Measurements from ENCODE around the gene VSIG4. TPM values are rescaled to one million over a fixed set of nuclear protein-coding genes. Genes with fewer than 3 reads are reported as not detected.
"Not testable (repeated sequence)": the region's sequence is repeated elsewhere in the genome, so short reads cannot be mapped to it uniquely, and the experiment has no call there.

The VSIG4 gene
- polyA plus RNA-seq, 1 donor, result 16.2 TPM

- DNase-seq, result not testable (repeated sequence)
These were observed 64.6 kb downstream of the VSIG4 start for GRCh38 chrX:65975161-65975751.

Other genes with a start within 250 kb of the VSIG4 start
- 6.4 TPM for gene HEPH, start 124.2 kb upstream of the VSIG4 start, polyA plus RNA-seq (ENCODE audit: insufficient read length)